Mesendoderm (in vitro differentiated cells): Measurements from ENCODE around the gene PLEKHA5.

ENCODE experiments used
- DNase-seq: peaks from one replicate; pipeline ENCODE4 v3.0.0; 2013
- H2AK5ac ChIP-seq: 2 replicates; pipeline ENCODE4 v1.6.1; 2013; ENCODE audit warnings: low read length, inconsistent platforms
- H2BK120ac ChIP-seq: 2 replicates; pipeline ENCODE4 v1.6.1; 2013; ENCODE audit warnings: low read depth, mild to moderate bottlenecking, low read length, moderate library complexity, mixed read lengths
- H2BK15ac ChIP-seq: replicated peaks from 2 replicates; pipeline ENCODE4 v1.6.1; 2013; ENCODE audit warnings: low read depth, mild to moderate bottlenecking, moderate library complexity
- H2BK5ac ChIP-seq: 2 replicates; pipeline ENCODE4 v1.6.1; 2013; ENCODE audit warnings: low read length, inconsistent platforms
- H3K18ac ChIP-seq: 2 replicates; pipeline ENCODE4 v1.6.1; 2013; ENCODE audit warnings: mild to moderate bottlenecking, low read length, mixed read lengths
- H3K23ac ChIP-seq: one replicate; pipeline ENCODE4 v1.6.1; 2013; ENCODE audit warnings: low read length
- H3K27ac ChIP-seq: 2 replicates; pipeline ENCODE4 v1.5.1; 2013; ENCODE audit warnings: low read depth, mild to moderate bottlenecking, inconsistent platforms, low read length, moderate library complexity
- H3K27me3 ChIP-seq: 2 replicates; pipeline ENCODE4 v1.6.1; 2013; ENCODE audit warnings: low read length, control low read depth, mild to moderate bottlenecking, inconsistent platforms; ENCODE audit not compliant: insufficient read depth, poor library complexity
- H3K36me3 ChIP-seq: 2 replicates; pipeline ENCODE4 v1.6.1; 2013; ENCODE audit warnings: low read length, inconsistent platforms; ENCODE audit not compliant: control insufficient read depth, insufficient read depth
- H3K4ac ChIP-seq: one replicate; pipeline ENCODE4 v1.6.1; 2013; ENCODE audit warnings: low read depth, mild to moderate bottlenecking, low read length, moderate library complexity
- H3K4me1 ChIP-seq: 2 replicates; pipeline ENCODE4 v1.6.1; 2013; ENCODE audit warnings: low read depth, low read length, inconsistent platforms; ENCODE audit not compliant: control insufficient read depth
- H3K4me2 ChIP-seq: 2 replicates; pipeline ENCODE4 v1.6.1; 2013; ENCODE audit warnings: low read length
- H3K4me3 ChIP-seq: 2 replicates; pipeline ENCODE4 v1.5.1; 2013; ENCODE audit warnings: mild to moderate bottlenecking, low read length
- H3K56ac ChIP-seq: one replicate; pipeline ENCODE4 v1.6.1; 2013; ENCODE audit warnings: low read length
- H3K79me1 ChIP-seq: 2 replicates; pipeline ENCODE4 v1.6.1; 2013; ENCODE audit warnings: low read length, inconsistent platforms
- H3K79me2 ChIP-seq: 2 replicates; pipeline ENCODE4 v1.6.1; 2013; ENCODE audit warnings: mild to moderate bottlenecking, low read length; ENCODE audit not compliant: control insufficient read depth, insufficient read depth
- H3K9ac ChIP-seq: 2 replicates; pipeline ENCODE4 v1.6.1; 2013; ENCODE audit warnings: low read length, inconsistent platforms
- H4K5ac ChIP-seq: one replicate; pipeline ENCODE4 v1.6.1; 2013; ENCODE audit warnings: low read length
- H4K8ac ChIP-seq: one replicate; pipeline ENCODE4 v1.6.1; 2013; ENCODE audit warnings: low read depth, mild to moderate bottlenecking, control low read depth, low read length, moderate library complexity
- WGBS: extraction: QIAGEN DNeasy Blood & Tissue Kit; methylation state at CpG from one replicate; pipeline ENCODE4 v1.1.7; 2013; ENCODE audit warnings: low lambda C conversion rate, missing lambda C conversion rate; ENCODE audit not compliant: insufficient coverage; ENCODE audit errors: extremely low coverage; 5-methylcytosine and 5-hydroxymethylcytosine counted together

PLEKHA5 gene

DNA sequence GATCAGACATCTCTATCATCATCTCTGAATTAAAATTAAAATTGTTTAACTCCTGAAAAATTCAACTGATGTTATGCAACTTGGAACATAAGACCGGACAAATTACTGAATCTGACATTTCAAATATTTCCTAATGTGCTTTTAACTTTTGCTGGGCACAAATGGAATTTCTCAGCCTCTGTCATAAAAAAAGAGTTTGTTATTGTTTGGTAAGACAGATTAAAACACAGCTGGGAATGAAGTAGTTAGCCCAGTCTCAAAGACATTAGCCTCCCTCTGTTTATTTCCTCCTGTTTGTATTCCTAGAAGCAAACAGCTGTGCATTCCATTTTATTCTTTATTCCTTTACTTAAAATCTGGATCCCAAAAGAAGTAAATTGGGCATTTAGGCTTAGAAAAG lies 29.4 kb downstream of the PLEKHA5 start:
- peaks cover 3% of the 10 kb centered on the region for H3K79me1 ChIP-seq
- no peak overlapping the region for H3K4me3 ChIP-seq
- no peak overlapping the region for H4K5ac ChIP-seq
- no peak overlapping the region for H2BK15ac ChIP-seq
- H3K4me1 ChIP-seq, result no peaks in the 10 kb centered on the region
- H2AK5ac ChIP-seq, result no peak overlapping the region
- H3K36me3 ChIP-seq, result no peaks in the 10 kb centered on the region
- no peak overlapping the region for H3K9ac ChIP-seq
- WGBS, result no CpG with 5 or more reads among the region's 1 CpG
- H4K8ac ChIP-seq, result no peak overlapping the region
- H3K23ac ChIP-seq, result no peak overlapping the region
- DNase-seq, result no peak
- no peak overlapping the region for H3K4me2 ChIP-seq
- no peak overlapping the region for H2BK5ac ChIP-seq
- no peak overlapping the region for H2BK120ac ChIP-seq
- no peaks in the 10 kb centered on the region for H3K27me3 ChIP-seq
- H3K18ac ChIP-seq, result no peak overlapping the region
- H3K4ac ChIP-seq, result no peak overlapping the region
- no peak overlapping the region for H3K56ac ChIP-seq
- H3K79me2 ChIP-seq, result peaks cover 15% of the 10 kb centered on the region
- H3K27ac ChIP-seq, result no peak overlapping the region

- Histone ChIP-seq H3K79me2 (peaks cover 12% of the 10 kb centered on the region), H3K79me1 (peaks cover 3% of the 10 kb centered on the region), H3K56ac (no peak overlapping the region), H2BK15ac (no peak overlapping the region), H2BK120ac (no peak overlapping the region), H3K27ac (no peak overlapping the region), H4K8ac (no peak overlapping the region), H4K5ac (no peak overlapping the region), H3K27me3 (no peaks in the 10 kb centered on the region), H2AK5ac (no peak overlapping the region), H2BK5ac (no peak overlapping the region), H3K4me2 (no peak overlapping the region), H3K4ac (no peak overlapping the region), H3K9ac (no peak overlapping the region), H3K18ac (no peak overlapping the region), H3K23ac (no peak overlapping the region), H3K4me3 (no peak overlapping the region), H3K36me3 (no peaks in the 10 kb centered on the region), H3K4me1 (peaks cover 5% of the 10 kb centered on the region)
- no peak for DNase-seq
- WGBS, result no CpG with 5 or more reads among the region's 5 CpGs
These were observed 31.7 kb downstream of the PLEKHA5 start for GRCh38 chr12:19161216-19161615.

DNA sequence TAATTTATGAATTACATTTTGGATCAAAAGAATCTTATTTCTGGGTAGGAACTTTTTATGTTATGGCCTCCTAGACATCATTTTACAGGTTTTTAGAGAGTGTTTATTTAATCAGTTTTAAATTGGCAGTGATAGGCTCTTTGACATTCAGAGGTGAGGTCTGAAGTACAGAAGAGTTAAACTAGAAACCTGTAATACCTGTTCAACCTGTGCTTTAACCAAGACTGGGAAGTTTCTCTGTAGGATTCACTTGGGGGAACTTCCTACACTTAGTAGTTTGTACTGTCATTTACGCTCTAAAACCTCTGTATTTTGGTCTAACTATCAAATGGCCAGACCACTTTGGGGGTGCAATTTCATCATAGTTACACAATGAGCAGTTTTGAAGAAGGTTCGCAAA lies 35.9 kb downstream of the PLEKHA5 start:
- no CpG with 5 or more reads among the region's 2 CpGs for WGBS
- H3K27ac ChIP-seq, result no peak overlapping the region
- peaks cover 23% of the 10 kb centered on the region for H3K79me2 ChIP-seq
- no peak overlapping the region for H4K8ac ChIP-seq
- no peak overlapping the region for H4K5ac ChIP-seq
- H3K79me1 ChIP-seq, result peaks cover 5% of the 10 kb centered on the region
- H3K4ac ChIP-seq, result no peak overlapping the region
- H2BK5ac ChIP-seq, result no peak overlapping the region
- H2AK5ac ChIP-seq, result no peak overlapping the region
- no peak overlapping the region for H3K4me2 ChIP-seq
- H3K56ac ChIP-seq, result no peak overlapping the region
- no peak overlapping the region for H3K23ac ChIP-seq
- H2BK120ac ChIP-seq, result no peak overlapping the region
- no peak overlapping the region for H3K9ac ChIP-seq
- H2BK15ac ChIP-seq, result no peak overlapping the region
- no peak overlapping the region for H3K4me3 ChIP-seq
- no peaks in the 10 kb centered on the region for H3K27me3 ChIP-seq
- no peak overlapping the region for H3K18ac ChIP-seq
- no peak for DNase-seq
- peaks cover 12% of the 10 kb centered on the region for H3K4me1 ChIP-seq
- H3K36me3 ChIP-seq, result no peaks in the 10 kb centered on the region

- Histone ChIP-seq H3K9ac (no peak overlapping the region), H4K8ac (no peak overlapping the region), H3K27me3 (no peaks in the 10 kb centered on the region), H3K79me1 (peaks cover 5% of the 10 kb centered on the region), H3K23ac (no peak overlapping the region), H2BK120ac (no peak overlapping the region), H4K5ac (no peak overlapping the region), H2BK15ac (no peak overlapping the region), H3K4me2 (no peak overlapping the region), H2AK5ac (no peak overlapping the region), H3K18ac (no peak overlapping the region), H3K36me3 (no peaks in the 10 kb centered on the region), H3K27ac (no peak overlapping the region), H3K4me3 (no peak overlapping the region), H3K4ac (no peak overlapping the region), H2BK5ac (no peak overlapping the region), H3K56ac (no peak overlapping the region), H3K79me2 (peaks cover 23% of the 10 kb centered on the region), H3K4me1 (peaks cover 12% of the 10 kb centered on the region)
- no CpG with 5 or more reads among the region's 5 CpGs for WGBS
- no peak for DNase-seq
These were observed 36.9 kb downstream of the PLEKHA5 start for GRCh38 chr12:19166387-19166786.

DNA sequence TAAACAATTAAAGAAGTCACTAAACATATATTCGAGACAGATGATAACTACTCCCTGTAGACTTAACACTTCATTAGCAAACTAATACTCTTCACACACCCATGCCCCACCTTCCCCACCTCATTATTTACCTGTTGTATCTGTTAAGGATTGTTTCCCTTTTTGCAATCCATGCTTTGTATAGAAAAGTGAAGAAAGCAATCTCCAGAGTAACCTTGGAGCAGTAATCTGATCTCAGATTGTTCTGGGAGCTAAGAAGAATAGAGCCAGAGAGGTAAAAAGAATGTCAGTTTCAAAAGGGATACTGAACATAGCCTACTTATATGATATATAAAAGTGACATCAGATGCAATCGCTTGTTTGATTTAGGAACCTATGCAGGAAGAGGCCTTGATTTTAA lies 37.4 kb downstream of the PLEKHA5 start:
- Histone ChIP-seq H3K4me3 (no peak overlapping the region), H3K56ac (no peak overlapping the region), H3K27ac (no peak overlapping the region), H2AK5ac (no peak overlapping the region), H3K79me1 (peaks cover 5% of the 10 kb centered on the region), H4K5ac (no peak overlapping the region), H3K4me2 (no peak overlapping the region), H3K36me3 (no peaks in the 10 kb centered on the region), H2BK120ac (no peak overlapping the region), H3K4ac (no peak overlapping the region), H3K79me2 (peaks cover 22% of the 10 kb centered on the region), H3K4me1 (peaks cover 12% of the 10 kb centered on the region), H2BK15ac (no peak overlapping the region), H3K23ac (no peak overlapping the region), H2BK5ac (no peak overlapping the region), H4K8ac (no peak overlapping the region), H3K9ac (no peak overlapping the region), H3K27me3 (no peaks in the 10 kb centered on the region), H3K18ac (no peak overlapping the region)
- peak; percentile 64 for DNase-seq
- no CpG with 5 or more reads among the region's 2 CpGs for WGBS

DNA sequence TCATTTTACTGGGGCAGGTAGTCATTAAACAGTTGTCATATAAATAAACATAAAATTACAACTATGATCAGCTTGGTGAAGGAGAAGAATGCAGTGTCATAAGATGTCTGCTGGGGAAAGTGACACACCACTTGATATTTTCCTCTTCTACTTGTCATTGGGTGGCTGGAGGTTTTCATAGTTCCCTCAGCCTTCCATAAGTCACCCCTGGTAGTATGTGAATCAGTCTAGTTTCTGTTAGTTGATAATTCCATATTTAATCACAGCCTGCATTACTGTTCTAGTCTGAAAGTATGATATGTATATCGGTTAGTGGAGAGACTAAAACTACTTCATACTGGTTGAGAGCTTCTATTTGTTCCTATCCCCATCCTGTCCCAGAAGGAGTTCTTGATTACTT lies 38.2 kb downstream of the PLEKHA5 start:
- no peak overlapping the region for H2BK120ac ChIP-seq
- no peaks in the 10 kb centered on the region for H3K36me3 ChIP-seq
- DNase-seq, result no peak
- H3K23ac ChIP-seq, result no peak overlapping the region
- H3K4ac ChIP-seq, result no peak overlapping the region
- H3K4me1 ChIP-seq, result peaks cover 12% of the 10 kb centered on the region
- H4K5ac ChIP-seq, result no peak overlapping the region
- H3K18ac ChIP-seq, result no peak overlapping the region
- no peak overlapping the region for H4K8ac ChIP-seq
- H3K79me1 ChIP-seq, result peaks cover 5% of the 10 kb centered on the region
- H3K27ac ChIP-seq, result no peak overlapping the region
- no peak overlapping the region for H3K56ac ChIP-seq
- no peak overlapping the region for H2BK5ac ChIP-seq
- no peak overlapping the region for H2AK5ac ChIP-seq
- H3K4me2 ChIP-seq, result no peak overlapping the region
- no peak overlapping the region for H3K4me3 ChIP-seq
- H3K79me2 ChIP-seq, result peaks cover 25% of the 10 kb centered on the region
- no peak overlapping the region for H2BK15ac ChIP-seq
- no peak overlapping the region for H3K9ac ChIP-seq
- no CpG with 5 or more reads among the region's 1 CpG for WGBS
- no peaks in the 10 kb centered on the region for H3K27me3 ChIP-seq
